Left renal pelvis (tissue), 4 donors: ENCODE measurements around the gene ATP8A1. TPM values are rescaled to one million over a fixed set of nuclear protein-coding genes. Genes with fewer than 3 reads are reported as not detected.

Source experiments
- DNase-seq, 4 donors: peaks; one replicate each; pipeline ENCODE4 v3.0.0-alpha.2; 2013; ENCODE audit warnings: low read depth in 4 of 4, low spot score in 3 of 4
- polyA plus RNA-seq, 4 donors: library from polyadenylated mRNA; unstranded; fragments of 120-200 nt; gene quantifications; one replicate each; pipeline ENCODE4 v1.2.1, GENCODE V29; 2013; ENCODE audit not compliant: insufficient read length in 4 of 4

Gene ATP8A1
- polyA plus RNA-seq, 4 donors, result 13.6 to 32.4 (median 28.2) TPM

DNA sequence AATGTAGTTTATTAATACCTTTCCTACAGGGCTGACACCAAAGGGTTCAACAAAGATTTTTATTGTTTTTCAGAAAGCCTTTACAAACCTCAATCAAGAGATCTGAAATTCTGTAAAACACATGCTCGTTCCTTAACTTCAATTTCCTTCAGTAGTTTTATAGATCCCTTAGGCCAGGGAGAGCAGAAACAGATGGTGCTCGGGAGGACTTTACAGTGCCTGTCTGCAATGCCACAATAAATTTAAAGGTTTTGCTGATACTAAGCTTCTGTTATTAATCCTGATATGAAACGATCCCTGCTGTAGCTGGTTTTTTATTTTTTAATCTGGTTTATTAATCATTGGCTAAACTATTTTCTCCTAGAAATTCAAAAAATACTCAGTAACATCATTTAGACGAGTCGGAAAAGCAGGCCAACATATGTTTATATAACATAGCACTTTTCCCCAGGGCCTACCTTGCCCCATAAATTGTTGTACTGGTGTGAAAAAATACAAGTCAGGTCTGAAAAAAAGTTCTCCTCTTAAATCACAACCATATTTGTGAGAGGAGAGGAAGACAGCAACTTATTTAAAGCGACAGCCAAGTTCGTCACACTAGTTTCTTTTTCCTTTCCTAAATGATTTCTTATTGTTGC lies 219.9 kb downstream of the ATP8A1 start:
- no peak for DNase-seq

DNA sequence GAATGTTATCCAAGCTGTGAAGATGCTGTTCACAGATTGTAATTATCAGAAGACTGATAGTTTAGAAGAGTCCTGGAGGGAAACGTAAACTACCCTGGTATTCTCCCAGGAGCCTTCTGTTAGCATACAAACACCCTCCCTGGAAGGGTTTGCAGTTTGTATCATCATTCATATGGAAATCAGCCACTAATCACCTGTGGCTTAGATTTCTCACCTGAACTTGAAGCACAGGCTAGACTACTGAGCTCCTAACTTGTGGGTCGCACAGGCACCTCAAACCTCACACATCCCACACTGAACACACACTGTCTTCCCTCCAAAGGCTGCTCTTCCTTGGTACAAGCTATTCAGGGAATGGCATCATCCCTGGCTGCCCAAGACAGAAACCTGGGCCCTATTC lies 228.9 kb downstream of the ATP8A1 start:
- no peak for DNase-seq

- no peak for DNase-seq
Measured at GRCh38 chr4:42425146-42426065, 231.5 kb downstream of the ATP8A1 start.

- no peak for DNase-seq
Measured at GRCh38 chr4:42420140-42420539, 236.8 kb downstream of the ATP8A1 start.

DNA sequence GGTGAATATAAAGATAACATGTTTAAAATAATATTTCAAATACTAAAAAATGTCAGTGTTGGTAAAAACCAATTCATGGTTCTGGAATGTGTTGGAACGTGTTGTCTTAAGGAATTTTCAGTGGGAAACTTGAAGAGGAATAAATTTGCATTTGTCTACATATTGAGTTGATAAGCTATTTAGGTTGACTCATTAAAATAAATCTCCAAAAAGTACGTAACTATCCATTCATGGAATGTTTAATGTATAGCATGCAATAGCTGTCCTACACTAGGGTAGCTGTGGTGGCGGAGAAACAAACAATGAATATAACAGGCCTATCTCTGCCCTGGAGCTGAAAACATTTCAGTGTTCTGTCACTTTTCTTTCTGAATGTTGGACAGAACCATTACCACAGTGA lies 239.4 kb downstream of the ATP8A1 start:
- no peak for DNase-seq

DNA sequence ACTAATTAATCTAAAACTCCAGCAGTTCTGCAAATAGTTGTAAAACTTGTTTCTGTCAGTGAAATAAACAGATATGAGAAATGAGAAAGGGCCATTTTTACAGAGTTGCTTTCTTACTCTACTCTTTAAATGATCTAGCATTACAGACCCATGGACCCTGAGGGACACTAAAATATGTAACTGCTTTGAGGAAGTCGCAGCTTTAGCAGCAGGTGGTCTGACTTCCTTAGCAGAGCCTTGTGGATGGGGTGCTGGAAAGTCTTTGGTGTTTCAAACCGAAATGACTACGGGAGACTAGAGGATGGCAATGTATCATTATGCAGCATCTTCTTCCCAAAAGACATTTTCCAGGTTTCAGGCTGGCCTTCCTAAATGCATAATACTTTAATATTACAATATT lies 240.9 kb downstream of the ATP8A1 start:
- DNase-seq, result no peak

- no peak for DNase-seq
Measured at GRCh38 chr4:42415281-42415680, 241.6 kb downstream of the ATP8A1 start.

- no peak for DNase-seq
Measured at GRCh38 chr4:42412251-42412650, 244.7 kb downstream of the ATP8A1 start.

DNA sequence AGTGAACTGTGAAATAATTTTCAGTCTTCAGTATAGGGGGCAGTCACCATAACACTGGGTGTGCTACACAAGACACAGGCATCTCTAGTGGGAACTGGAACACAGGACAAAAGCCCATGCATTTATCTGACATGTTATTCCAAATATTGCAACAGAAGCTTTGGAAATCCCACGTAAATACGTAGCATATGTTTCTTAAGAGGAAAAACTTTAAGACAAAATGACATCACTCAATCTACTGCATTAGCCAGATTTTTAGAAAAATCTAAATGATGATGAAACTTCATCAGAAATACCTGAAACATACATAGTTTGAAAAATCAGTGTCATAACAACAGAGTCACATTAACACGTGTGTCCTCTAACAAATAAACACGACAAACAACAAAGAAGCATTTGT lies 245.1 kb downstream of the ATP8A1 start:
- DNase-seq, result no peak

GRCh38 chr4:42410446-42410845 lies 246.5 kb downstream of the ATP8A1 start:
- DNase-seq, result no peak

DNA sequence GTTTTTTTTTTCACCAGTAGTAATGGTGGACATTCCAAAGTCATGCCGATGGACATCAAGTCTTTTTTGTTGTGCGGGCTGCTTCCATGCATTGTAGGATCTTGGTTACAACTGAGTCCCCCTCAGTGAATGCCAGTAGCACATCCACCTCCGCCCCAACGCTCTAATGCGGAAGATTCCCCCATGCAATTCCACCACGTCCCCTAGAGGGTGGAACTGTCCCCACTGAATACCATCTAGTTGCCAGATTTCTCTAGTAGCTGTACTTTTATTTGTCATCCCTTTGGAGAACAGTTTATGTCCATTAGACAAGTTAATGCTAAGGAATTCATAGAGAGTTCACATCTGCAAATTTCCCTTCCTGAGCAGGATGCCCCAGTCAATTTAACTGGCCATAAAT lies 252.9 kb downstream of the ATP8A1 start:
- no peak for DNase-seq

DNA sequence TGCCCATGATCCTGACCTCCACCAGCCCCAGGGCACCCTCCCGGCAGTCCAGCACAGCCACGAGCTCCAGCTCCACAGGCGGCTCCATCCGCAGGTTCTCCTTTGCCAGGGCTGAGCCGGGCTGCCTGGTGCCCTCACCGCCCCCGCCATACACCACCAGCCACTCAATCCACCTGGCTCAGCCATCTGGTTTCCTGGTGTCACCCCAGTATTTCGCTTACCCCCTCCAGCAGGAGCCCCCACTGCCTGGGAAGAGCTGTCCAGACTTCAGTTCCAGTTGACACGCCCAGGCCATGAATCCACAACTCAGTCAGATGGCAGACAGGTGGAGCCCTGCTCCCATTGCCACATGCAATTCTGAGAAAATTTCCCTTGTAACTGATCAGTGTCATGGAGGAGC lies 255.7 kb downstream of the ATP8A1 start:
- DNase-seq, result no peak

DNA sequence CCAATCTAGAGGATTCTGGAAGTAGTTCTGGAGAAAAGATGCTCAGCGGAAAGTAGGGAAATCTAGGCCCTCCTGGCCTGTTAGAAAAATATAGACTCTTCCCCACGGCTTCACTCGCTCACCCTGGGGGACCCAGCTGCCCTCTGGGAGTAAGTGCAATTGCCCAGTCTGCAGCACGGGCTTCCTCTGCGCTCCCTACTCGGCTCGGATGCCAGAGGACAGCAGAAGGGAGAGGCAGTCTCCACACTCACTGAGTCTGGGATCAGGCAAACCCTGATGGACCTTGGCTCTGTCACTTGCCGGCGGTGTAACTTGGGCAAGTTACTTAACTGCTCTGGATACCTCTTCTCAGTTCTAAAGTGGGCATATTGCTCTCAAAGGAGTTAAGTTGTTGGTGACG lies 257.5 kb downstream of the ATP8A1 start:
- DNase-seq, result no peak

DNA sequence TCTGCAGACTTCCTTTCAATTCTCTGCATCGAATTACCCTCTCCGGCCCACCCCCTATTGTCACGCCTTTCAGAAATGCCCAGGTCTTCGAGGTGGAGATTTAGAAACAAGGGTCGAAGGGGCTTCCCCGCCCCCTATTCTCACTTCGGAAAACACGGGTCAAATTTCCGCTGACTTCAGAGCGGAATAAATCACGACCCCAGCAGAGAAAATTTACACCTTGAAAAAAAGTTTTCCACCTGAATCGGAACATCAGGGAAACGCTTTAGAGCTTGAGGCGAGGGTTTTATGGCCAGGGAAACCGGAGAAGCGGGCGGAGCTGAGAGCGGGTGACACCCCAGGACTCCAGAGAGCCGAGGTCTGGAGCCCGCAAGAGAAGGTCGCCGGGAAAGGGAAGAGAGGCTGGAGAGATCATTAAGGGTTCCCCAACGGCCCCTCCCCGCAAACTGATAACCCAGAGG lies 258.0 kb downstream of the ATP8A1 start:
- DNase-seq, result no peak

DNA sequence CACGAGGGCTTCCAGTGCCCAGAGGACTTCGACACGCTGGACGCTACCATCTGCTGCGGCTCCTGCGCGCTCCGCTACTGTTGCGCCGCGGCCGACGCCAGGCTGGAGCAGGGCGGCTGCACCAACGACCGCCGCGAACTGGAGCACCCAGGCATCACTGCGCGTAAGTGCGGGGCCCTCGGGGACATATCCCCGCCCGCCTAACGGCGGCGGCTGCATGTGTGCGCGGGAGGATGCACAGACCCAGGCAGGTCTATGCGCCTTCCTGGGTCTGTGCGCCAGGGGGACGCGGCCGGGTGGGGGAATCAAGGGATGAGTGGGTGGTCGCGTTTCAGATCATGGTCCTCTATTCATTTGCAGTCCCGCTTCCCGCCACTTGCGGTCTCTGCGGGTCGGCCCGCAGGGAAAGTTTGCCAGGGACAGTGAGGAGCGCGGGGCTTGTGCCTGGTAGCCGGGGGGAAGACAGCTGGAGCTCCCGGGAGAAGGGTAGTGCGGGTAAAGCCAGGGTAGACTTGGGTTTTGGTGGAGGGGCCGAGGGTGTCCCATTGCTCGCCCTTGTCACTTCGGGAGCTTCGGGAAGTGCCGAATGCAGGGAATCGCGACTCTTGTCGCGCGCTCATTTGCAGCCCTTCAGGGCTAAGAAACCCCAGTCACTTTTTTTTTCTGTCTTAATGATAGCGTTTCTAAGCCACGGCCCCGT lies 258.6 kb downstream of the ATP8A1 start:
- DNase-seq, result no peak

GRCh38 chr4:42397635-42398170 lies 259.2 kb downstream of the ATP8A1 start:
- no peak for DNase-seq

DNA sequence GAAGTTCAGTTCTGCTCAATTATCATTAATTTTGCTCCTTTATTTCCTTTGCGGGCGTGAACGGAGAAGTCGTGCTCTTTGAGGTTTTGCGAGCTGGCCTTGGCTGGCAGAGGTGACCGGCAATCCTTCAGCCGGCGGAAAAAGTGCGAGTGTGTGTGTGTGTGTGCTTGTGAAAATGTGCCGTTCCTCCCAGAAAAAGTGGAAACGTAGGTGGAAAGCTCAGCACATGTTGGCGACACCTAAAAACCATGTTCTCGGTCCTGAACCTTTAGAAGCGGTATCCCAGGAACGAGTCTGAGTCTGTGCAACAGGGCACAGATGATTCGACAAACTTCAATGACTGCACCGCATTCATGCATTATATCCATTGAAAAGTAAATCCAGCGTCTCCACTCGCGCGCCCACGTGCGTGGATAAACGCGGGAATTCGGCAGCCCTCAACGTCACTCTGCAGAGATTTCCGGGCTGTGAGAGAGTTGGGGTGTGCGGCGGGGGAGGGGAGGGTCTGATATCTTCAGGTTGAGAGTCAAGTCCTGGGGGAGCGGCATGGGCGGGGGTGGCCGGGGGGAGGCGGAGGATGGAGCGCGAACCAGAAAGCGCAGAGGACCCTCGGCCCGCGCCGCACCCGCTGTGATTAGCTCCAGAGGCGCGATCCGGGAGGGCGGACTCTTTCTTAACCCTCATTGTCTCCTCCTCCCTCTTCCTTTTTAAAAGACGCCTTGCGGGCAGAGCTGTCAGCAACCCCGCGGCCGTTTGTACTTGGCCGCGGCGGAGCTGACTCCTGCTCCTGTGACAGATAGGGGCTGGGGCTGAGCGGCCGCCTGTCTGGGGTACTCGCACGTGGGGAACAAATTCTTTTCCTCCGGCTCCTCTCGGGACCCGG lies 259.9 kb downstream of the ATP8A1 start, which contains the start of gene SHISA3:
TSS of gene SHISA3 (plus strand) at position 737 of the 883 bp plus-strand sequence. CDS start 569 bp downstream, outside the sequence.
- no peak for DNase-seq

DNA sequence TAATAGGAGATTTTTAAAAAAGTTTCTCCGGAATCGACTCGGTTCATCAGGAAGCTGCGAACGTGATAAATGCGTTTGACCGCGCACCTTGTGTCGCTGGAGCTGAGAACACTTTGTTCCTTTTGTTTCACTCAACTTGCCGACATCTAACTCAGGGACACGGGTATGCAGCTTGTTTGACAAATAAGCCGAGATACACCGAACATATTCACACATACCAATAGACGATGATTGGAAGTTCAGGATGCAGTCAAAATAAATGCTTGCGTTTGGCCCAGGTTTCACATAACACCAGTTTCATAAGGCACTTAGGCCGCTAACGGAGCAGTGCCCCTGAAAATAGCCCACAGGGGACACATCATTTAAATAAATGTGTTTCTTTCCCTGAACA lies 260.5 kb downstream of the ATP8A1 start:
- no peak for DNase-seq

- DNase-seq, result no peak
Measured at GRCh38 chr4:42395595-42395994, 261.3 kb downstream of the ATP8A1 start.

GRCh38 chr4:42392436-42392835 lies 264.5 kb downstream of the ATP8A1 start:
- no peak for DNase-seq
